HEK293T (cell line): ENCODE data around the gene DLG1.

Source experiments
- ARNT ChIP-seq: fragments of 450-650 bp; IDR thresholded peaks from 2 replicates; pipeline ENCODE4 v1.6.1; 2017; ENCODE audit warnings: mild to moderate bottlenecking
- BHLHE40 ChIP-seq: fragments of 450-650 bp; IDR thresholded peaks from 2 replicates; pipeline ENCODE4 v1.6.1; 2016; ENCODE audit warnings: mild to moderate bottlenecking, moderate library complexity, borderline replicate concordance
- CTBP1 ChIP-seq: fragments of 450-650 bp; IDR thresholded peaks from 2 replicates; pipeline ENCODE4 v1.6.1; 2016; ENCODE audit warnings: borderline replicate concordance
- ELF4 ChIP-seq: fragments of 450-650 bp; IDR thresholded peaks from 2 replicates; pipeline ENCODE4 v1.6.1; 2017; ENCODE audit warnings: antibody characterized with exemption
- FOXA1 ChIP-seq: fragments of 450-650 bp; IDR thresholded peaks from 2 replicates; pipeline ENCODE4 v1.6.1; 2016; ENCODE audit warnings: mild to moderate bottlenecking
- FOXK2 ChIP-seq: fragments of 450-650 bp; IDR thresholded peaks from 2 replicates; pipeline ENCODE4 v1.6.1; 2016; ENCODE audit warnings: mild to moderate bottlenecking
- HDGF ChIP-seq: fragments of 450-650 bp; IDR thresholded peaks from 2 replicates; pipeline ENCODE4 v1.6.1; 2017; ENCODE audit warnings: antibody characterized with exemption, borderline replicate concordance
- L3MBTL2 ChIP-seq: fragments of 450-650 bp; conservative IDR thresholded peaks from 2 replicates; pipeline ENCODE4 v1.6.1; 2016; ENCODE audit warnings: mild to moderate bottlenecking
- NFRKB ChIP-seq: fragments of 450-650 bp; IDR thresholded peaks from 2 replicates; pipeline ENCODE4 v1.6.1; 2016; ENCODE audit warnings: mild to moderate bottlenecking, moderate library complexity
- SP1 ChIP-seq: fragments of 450-650 bp; IDR thresholded peaks from 2 replicates; pipeline ENCODE4 v1.6.1; 2017
- SUZ12 ChIP-seq: fragments of 450-650 bp; IDR thresholded peaks from 2 replicates; pipeline ENCODE4 v1.6.1; 2016; ENCODE audit warnings: mild to moderate bottlenecking
- TARDBP ChIP-seq: fragments of 450-650 bp; IDR thresholded peaks from 2 replicates; pipeline ENCODE4 v1.6.1; 2016
- ZNF384 ChIP-seq: fragments of 450-650 bp; IDR thresholded peaks from 2 replicates; pipeline ENCODE4 v1.6.1; 2016
- TF ChIP-seq, protein P1 (sequence below): fragments of 450-650 bp; IDR thresholded peaks from 2 replicates; pipeline ENCODE4 v1.6.1; 2016

- TF ChIP-seq BHLHE40, result no peak
- TF ChIP-seq L3MBTL2, result no peak
- no peak for TF ChIP-seq FOXA1
- no peak for TF ChIP-seq CTBP1
- TF ChIP-seq HDGF, result no peak
- no peak for TF ChIP-seq ELF4
- TF ChIP-seq ZNF384, result no peak
- no peak for TF ChIP-seq TARDBP
- no peak for TF ChIP-seq SUZ12
- no peak for TF ChIP-seq SP1
- TF ChIP-seq, protein P1, sequence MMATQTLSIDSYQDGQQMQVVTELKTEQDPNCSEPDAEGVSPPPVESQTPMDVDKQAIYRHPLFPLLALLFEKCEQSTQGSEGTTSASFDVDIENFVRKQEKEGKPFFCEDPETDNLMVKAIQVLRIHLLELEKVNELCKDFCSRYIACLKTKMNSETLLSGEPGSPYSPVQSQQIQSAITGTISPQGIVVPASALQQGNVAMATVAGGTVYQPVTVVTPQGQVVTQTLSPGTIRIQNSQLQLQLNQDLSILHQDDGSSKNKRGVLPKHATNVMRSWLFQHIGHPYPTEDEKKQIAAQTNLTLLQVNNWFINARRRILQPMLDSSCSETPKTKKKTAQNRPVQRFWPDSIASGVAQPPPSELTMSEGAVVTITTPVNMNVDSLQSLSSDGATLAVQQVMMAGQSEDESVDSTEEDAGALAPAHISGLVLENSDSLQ, result no peak
- TF ChIP-seq FOXK2, result no peak
- TF ChIP-seq ARNT, result no peak
- TF ChIP-seq NFRKB, result no peak
These were observed 39.3 kb downstream of the DLG1 start for GRCh38 chr3:197259096-197259495.
